ENCODE data around the gene PPP3CA.

PPP3CA gene

GRCh38 chr4:101175896-101176676 lies 171.2 kb downstream of the PPP3CA start:
- no peak overlapping the region for H3K4me2 ChIP-seq
- no peak overlapping the region for H3K27ac ChIP-seq
- H3K4me1 ChIP-seq (ENCODE audit: low read depth, poor library complexity, severe bottlenecking): peaks cover 4% of the 10 kb centered on the region
- H3K9ac ChIP-seq: no peak overlapping the region
- no peak for TF ChIP-seq CTCF (conservative IDR thresholded peaks at IDR 0.05; ENCODE audit: low read depth, low read length)
- H3K4me3 ChIP-seq (IDR thresholded peaks at IDR 0.05; ENCODE audit: insufficient read depth, low read depth, low read length): no peak overlapping the region
- no peaks in the 10 kb centered on the region for H3K79me2 ChIP-seq (ENCODE audit: insufficient read depth, low read depth)
- H2AFZ ChIP-seq (ENCODE audit: low read depth): no peak overlapping the region
- no peaks in the 10 kb centered on the region for H4K20me1 ChIP-seq (ENCODE audit: insufficient read depth)
- no peaks in the 10 kb centered on the region for H3K36me3 ChIP-seq (ENCODE audit: insufficient read depth)
- H3K27me3 ChIP-seq (ENCODE audit: insufficient read depth, low read depth): no peaks in the 10 kb centered on the region

GRCh38 chr4:101174679-101175345 lies 172.5 kb downstream of the PPP3CA start:
- no peak overlapping the region for H3K27ac ChIP-seq
- no peaks in the 10 kb centered on the region for H3K27me3 ChIP-seq (ENCODE audit: insufficient read depth, low read depth)
- no peaks in the 10 kb centered on the region for H4K20me1 ChIP-seq (ENCODE audit: insufficient read depth)
- peaks cover 9% of the 10 kb centered on the region for H3K4me1 ChIP-seq (ENCODE audit: low read depth, poor library complexity, severe bottlenecking)
- H3K79me2 ChIP-seq (ENCODE audit: insufficient read depth, low read depth): no peaks in the 10 kb centered on the region
- no peak overlapping the region for H3K9ac ChIP-seq
- H3K4me3 ChIP-seq (IDR thresholded peaks at IDR 0.05; ENCODE audit: insufficient read depth, low read depth, low read length): no peak overlapping the region
- no peaks in the 10 kb centered on the region for H3K36me3 ChIP-seq (ENCODE audit: insufficient read depth)
- H3K4me2 ChIP-seq: no peak overlapping the region
- no peak for TF ChIP-seq CTCF (conservative IDR thresholded peaks at IDR 0.05; ENCODE audit: low read depth, low read length)
- H2AFZ ChIP-seq (ENCODE audit: low read depth): no peak overlapping the region

GRCh38 chr4:101172369-101172768 lies 175.0 kb downstream of the PPP3CA start:
- no peaks in the 10 kb centered on the region for H3K79me2 ChIP-seq (ENCODE audit: insufficient read depth, low read depth)
- no peak overlapping the region for H3K4me2 ChIP-seq
- no peaks in the 10 kb centered on the region for H3K36me3 ChIP-seq (ENCODE audit: insufficient read depth)
- H3K27ac ChIP-seq: no peak overlapping the region
- TF ChIP-seq CTCF (conservative IDR thresholded peaks at IDR 0.05; ENCODE audit: low read depth, low read length): no peak
- no peaks in the 10 kb centered on the region for H3K27me3 ChIP-seq (ENCODE audit: insufficient read depth, low read depth)
- H2AFZ ChIP-seq (ENCODE audit: low read depth): no peak overlapping the region
- H3K9ac ChIP-seq: no peak overlapping the region
- peaks cover 20% of the 10 kb centered on the region for H3K4me1 ChIP-seq (ENCODE audit: low read depth, poor library complexity, severe bottlenecking)
- no peak overlapping the region for H3K4me3 ChIP-seq (IDR thresholded peaks at IDR 0.05; ENCODE audit: insufficient read depth, low read depth, low read length)
- no peaks in the 10 kb centered on the region for H4K20me1 ChIP-seq (ENCODE audit: insufficient read depth)

- Histone ChIP-seq H3K27ac (no peak overlapping the region), H3K4me3 (IDR thresholded peaks at IDR 0.05; ENCODE audit: insufficient read depth, low read depth, low read length) (no peak overlapping the region), H4K20me1 (ENCODE audit: insufficient read depth) (no peaks in the 10 kb centered on the region), H3K4me2 (no peak overlapping the region), H3K27me3 (ENCODE audit: insufficient read depth, low read depth) (no peaks in the 10 kb centered on the region), H3K79me2 (ENCODE audit: insufficient read depth, low read depth) (no peaks in the 10 kb centered on the region), H2AFZ (ENCODE audit: low read depth) (no peak overlapping the region), H3K9ac (no peak overlapping the region), H3K4me1 (ENCODE audit: low read depth, poor library complexity, severe bottlenecking) (peaks cover 20% of the 10 kb centered on the region), H3K36me3 (ENCODE audit: insufficient read depth) (no peaks in the 10 kb centered on the region)
- no peak for TF ChIP-seq CTCF (conservative IDR thresholded peaks at IDR 0.05; ENCODE audit: low read depth, low read length)
Observed at GRCh38 chr4:101171747-101172146, 175.6 kb downstream of the PPP3CA start.

Measured in KMS-11 (cell line).